ENCODE data around the gene ZNF428.
"Not testable (repeated sequence)": the region's sequence is repeated elsewhere in the genome, so short reads cannot be mapped to it uniquely, and the experiment has no call there.

The ZNF428 gene

GRCh38 chr19:43591904-43592772 is 27.3 kb downstream of the ZNF428 start:
- DNase-seq, result no peak

DNA sequence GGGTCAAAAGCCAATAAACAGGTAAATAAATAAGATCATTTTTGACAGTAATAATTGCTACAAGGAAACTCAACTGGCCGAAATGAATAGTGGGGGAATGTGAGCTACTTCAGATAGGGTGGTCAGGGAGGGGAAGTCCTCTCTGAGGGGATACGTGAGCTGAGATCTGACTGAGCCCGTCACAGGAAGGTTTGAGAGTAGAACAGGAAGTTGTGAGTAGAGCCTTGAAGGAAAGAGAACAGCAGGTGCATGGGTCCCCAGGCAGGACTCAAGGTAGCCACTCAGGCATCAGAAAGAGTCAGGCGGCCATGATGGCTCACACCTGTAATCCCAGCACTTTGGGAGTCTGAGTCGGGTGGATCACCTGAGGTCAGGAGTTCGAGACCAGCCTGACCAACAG is 29.8 kb downstream of the ZNF428 start:
- no peak for DNase-seq

DNA sequence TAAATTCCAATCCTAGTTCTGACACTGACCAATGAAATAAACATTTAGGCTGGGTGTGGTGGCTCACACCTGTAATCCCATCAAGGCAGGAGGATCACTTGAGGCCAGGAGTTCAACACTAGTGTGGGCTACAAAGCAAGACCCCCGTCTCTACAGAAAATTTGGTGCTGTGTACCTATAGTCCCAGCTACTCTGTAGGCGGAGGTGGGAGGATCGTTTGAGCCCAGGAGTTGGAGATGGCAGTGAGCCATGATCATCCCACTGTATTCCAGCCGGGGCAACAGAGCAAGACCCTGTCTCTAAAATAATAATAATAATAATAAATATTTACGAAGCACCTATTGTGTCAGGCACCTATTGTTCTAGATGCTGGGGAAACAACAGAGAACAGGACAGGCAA is 30.2 kb downstream of the ZNF428 start:
- no peak for DNase-seq

GRCh38 chr19:43587029-43587428 is 32.4 kb downstream of the ZNF428 start:
- DNase-seq, result not testable (repeated sequence)

GRCh38 chr19:43586346-43586745 is 33.1 kb downstream of the ZNF428 start:
- DNase-seq, result no peak

- DNase-seq, result no peak
These were observed 34.9 kb downstream of the ZNF428 start for GRCh38 chr19:43584484-43584883.

DNA sequence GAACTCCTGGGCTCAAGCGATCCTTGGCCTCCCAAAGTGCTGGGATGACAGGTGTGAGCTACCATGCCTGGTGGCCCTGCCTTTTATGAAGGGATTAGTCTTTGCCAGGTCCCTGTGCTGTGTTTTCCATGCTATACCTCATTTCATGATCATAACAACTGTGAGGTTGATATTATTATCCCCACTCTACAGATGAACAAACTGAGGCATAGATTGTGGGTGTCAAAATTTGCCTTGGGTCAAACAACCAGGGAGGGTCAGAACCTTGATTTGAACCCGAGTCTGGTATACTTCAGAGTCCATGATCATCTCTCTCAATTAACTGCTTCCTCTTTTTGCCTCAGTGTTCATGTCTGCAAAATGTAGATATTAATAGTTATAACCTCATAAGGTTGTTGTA is 36.9 kb downstream of the ZNF428 start:
- no peak for DNase-seq

DNA sequence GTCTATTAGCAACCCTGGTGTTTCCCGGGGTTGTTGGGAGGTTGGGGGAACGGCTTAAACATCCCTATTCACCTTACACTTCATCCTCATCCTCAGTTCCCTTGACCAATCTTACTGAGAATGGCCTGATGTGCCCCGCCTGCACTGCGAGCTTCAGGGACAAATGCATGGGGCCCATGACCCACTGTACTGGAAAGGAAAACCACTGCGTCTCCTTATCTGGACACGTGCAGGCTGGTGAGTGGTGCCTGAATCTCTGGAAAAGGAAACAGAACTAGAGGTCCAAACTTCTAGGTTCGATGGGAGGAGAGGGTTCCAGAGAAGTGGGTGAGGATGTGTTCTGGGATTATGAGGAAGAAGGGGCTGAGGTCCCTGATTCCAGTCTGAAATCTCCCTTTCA is 38.0 kb downstream of the ZNF428 start:
- DNase-seq, result no peak

GRCh38 chr19:43578787-43579186 is 40.6 kb downstream of the ZNF428 start:
- DNase-seq, result no peak

- DNase-seq, result no peak
These were observed 43.2 kb downstream of the ZNF428 start for GRCh38 chr19:43575955-43576878.

DNA sequence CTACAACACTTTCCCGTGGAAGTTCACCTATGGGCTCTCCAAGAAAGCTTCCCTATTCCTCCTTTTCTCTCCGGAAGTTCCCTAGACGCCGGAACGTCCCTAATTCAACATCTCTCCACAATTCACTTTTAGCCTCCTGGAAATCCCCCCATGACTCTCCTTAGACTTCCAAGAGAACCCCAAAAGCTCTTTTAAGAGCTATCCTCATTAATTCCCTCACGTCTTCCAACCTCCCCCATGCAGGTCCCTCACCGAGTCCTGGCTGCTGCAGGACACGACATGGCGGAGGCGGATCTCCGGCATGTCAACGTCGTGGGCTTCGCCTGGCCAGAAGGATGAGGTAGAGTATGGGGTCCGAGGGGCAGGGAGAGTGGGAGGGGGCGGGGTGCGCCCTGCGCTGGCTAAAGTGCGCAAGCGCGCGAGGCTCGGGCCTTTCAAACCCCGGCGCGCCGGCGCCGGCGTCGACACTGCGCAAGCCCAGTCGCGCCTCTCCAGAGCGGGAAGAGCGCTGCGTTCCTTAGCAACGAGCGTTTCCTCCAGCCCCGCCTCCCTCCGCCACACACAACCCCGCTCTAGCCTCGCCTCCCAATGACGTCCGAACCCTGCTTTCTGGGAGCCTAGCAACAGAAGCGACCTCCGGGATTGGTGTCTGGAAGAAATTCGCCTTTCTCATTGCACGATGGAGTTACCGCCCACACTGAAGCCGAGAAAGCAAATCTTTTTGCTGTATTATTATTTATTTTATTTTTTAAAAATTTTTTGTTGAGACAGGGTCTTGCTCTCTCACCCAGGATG is 44.1 kb downstream of the ZNF428 start, which contains the start of the genes PINLYP and XRCC1:
PINLYP (plus strand) TSS at position 646 of the 795 bp plus-strand sequence. CDS start 1,391 bp downstream, outside the sequence.
XRCC1 (minus strand) TSS at position 372 of the 795 bp plus-strand sequence; CDS start at position 303, 69 bp downstream.
- peak; percentile 99 for DNase-seq

- no peak for DNase-seq
These were observed 44.8 kb downstream of the ZNF428 start for GRCh38 chr19:43574424-43575155.

DNA sequence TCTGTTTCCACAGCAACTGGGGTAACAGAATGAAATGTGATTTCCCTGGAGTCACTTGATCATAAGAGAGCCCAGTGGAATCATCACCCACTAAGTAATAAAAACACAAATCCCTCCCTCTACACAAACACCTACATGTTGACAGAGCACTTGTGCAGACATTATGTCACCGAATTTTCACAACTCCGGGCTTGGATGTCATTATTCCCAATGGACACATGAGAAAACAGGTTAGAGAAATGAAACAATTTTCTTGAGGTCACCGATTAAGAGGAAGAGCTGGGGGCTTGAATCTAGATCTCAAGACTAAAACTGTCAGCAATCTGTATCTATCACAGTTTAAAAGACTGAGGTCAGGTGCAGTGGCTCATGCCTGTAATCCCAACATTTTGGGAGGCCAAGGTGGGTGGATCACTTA is 47.2 kb downstream of the ZNF428 start:
- peak; percentile 37 for DNase-seq

- DNase-seq, result no peak
These were observed 49.1 kb downstream of the ZNF428 start for GRCh38 chr19:43570174-43570791.

GRCh38 chr19:43569657-43570056 is 49.8 kb downstream of the ZNF428 start:
- DNase-seq, result no peak

DNA sequence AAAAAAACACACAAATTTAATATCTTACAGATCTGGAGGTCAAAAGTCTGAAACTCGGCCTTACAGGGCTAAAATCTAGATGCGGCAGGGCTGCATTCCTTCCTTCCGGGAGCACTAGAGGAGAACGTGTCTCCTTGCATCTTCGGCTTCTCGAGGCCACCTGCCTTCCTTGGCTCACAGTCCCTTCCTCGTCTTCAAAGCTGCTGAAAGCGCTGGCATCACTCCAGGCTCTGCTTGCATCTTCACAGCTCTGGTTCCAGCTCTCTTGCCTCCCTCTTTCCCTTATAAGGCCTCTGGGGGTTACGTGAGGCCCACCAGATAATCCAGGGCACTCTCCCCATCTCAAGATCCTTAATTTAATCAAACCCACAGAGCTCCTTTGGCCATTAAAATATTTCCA is 54.6 kb downstream of the ZNF428 start:
- DNase-seq, result no peak

DNA sequence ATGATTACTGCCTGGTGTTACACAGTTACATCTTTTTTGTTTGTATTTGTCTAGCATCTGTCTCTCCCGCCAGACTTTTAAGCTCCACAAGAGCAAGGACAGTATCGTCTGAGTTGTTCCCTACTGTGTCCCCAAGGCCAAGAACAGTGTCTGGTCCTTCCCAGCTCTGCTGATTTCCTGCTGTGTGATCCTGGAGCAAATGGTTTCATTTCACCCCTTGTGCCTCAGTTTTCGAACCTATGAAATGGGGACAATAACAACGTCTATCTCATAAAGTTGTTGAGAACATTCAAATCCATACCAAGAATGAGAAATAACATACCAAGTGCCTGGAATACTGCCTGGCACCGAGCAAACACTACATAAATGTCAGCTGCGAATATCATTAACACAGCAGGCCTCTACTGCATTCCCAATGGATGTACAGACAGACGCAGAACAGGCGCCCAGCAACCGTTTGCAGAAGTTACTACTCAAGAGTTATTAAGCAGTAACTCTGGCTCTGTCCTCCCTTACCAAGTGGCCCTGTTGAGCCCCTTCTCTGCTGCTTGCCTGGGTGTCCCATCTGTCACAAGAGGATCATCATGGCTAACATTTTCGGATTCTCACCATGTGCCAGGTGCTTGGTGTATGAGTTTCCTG is 55.5 kb downstream of the ZNF428 start:
- no peak for DNase-seq

DNA sequence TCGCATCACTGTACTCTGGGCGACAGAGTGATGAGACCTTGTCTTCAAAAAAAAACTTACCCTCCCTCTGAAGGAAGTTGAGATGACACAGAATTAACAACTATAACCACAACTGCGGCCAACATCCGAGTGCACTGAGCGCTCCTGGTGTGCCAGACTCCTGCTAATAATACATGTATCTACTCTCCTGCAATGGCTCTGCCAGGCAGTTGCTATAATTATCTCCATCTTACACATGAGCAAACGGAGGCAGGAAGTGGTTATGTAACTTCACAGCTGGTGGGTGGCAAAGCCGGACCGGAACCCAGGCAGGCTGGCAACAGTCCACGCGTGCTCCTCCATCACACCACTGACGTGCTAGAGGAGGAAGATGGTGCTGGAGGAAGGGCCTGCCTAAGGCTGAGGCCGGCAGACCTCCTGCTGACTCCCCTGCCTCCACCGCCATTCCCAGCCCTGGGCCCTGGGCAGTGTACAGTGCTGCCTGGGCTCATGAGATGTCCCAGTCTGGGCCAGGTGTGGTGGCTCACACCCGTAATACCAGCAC is 56.7 kb downstream of the ZNF428 start:
- DNase-seq, result peak; percentile 82

DNA sequence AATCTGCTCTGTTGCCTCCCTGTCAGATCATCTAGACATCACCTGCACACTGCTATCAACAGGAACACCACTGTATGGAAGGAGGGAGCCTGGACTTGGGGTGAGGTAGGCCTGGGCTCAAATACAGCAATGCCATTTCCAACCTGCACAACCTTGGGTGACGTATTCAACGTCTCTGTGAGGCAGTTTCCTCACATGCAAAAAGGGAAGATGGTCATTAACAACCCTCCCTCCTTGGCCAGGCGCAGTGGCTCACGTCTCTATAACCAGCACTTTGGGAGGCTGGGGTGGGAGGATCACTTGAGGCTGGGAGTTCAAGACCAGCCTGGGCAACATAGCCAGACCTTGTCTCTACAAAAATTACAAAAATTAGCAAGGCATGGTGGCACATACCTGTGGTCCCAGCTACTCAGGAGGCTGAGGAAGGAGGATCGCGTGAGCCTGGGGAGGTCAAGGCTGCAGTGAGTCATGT is 57.2 kb downstream of the ZNF428 start:
- no peak for DNase-seq
